NCI-H524 treated with DMSO at 0.1 percent for 48 hours (cell line): ENCODE results near the gene STRN4.
"Not testable (repeated sequence)": the region's sequence is repeated elsewhere in the genome, so short reads cannot be mapped to it uniquely, and the experiment has no call there.

Experiments
- DNase-seq: peaks from one replicate; lab custom pipeline; 2025; lab: John Stamatoyannopoulos, UW

The STRN4 gene

DNA sequence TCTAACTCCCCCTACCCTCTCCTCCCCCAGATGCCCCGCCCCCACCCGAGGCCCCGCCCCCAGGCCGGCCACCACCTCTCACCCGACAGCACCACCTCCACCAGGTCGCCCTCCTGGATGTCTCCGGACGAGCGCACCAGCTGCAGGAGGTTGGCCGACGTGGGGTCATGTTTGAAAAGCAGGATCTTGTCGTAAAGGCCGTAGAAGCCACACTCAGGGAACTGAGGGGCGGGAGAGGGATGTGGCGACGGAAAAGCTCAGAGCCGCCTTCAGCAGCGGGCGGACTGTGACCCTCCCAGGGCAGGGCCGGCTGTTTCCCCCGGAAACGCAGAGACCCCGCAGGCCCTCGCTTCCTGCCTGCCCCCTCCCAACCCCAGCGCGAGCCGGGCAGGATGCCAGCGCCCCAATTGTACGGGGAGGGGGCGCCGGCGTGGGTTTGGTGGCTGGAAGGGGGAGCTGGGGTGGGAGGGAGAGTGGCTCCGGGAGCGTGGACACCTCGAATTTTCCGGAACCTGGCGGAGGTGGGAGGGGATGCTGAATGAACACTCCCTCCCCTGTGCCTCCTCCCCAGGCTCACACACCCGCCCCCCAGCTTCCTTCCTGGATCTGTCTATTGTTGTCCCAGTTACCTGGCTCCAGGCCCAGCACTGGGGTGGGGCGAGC is 32.3 kb downstream of the STRN4 start:
- DNase-seq: no peak

DNA sequence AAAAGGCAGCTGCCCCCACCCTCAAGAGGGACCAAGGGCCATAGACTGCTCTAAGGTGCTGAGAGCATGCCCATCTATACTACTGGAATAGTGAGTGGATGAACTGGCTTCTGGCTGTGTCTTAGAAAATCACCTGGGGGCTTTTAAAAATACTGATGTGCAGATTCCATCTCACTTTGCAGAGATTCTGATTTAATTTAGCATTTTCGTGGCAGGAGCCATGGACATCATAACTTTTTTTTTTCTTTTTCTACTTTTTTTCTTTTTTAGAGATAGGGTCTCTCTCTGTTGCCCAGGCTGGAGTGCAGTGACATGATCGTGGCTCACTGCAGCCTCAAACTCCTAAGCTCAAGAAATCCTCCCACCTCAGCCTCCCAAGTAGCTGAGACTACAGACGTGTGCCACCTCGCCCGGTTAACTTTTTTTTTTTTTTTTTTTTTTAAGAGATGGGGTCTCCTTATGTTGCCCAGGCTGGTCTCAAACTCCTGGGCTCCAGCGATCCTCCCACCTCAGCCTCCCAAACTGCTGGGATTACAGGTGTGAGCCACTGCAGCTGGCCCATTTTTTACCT is 33.4 kb downstream of the STRN4 start:
- not testable (repeated sequence) for DNase-seq

DNA sequence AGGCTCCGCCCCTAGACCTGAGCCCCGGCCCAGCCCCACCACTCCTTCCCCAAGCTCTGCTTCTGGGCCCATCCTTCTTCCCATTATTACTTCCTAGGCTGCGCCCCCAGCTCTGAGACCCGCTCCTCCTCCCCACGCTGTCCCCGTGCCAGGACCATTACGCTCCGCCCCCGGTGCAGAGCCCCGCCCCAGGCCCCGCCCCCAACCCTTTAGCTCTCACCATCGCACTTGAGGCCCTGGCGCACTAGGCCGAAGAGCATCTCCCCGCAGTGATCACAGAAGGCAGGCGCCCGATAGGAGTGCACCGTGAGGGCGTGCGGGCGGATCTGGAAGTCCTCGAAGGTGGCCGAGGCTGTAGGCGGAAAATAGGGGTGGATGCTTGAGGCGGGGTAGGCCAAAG is 35.6 kb downstream of the STRN4 start:
- no peak for DNase-seq

DNA sequence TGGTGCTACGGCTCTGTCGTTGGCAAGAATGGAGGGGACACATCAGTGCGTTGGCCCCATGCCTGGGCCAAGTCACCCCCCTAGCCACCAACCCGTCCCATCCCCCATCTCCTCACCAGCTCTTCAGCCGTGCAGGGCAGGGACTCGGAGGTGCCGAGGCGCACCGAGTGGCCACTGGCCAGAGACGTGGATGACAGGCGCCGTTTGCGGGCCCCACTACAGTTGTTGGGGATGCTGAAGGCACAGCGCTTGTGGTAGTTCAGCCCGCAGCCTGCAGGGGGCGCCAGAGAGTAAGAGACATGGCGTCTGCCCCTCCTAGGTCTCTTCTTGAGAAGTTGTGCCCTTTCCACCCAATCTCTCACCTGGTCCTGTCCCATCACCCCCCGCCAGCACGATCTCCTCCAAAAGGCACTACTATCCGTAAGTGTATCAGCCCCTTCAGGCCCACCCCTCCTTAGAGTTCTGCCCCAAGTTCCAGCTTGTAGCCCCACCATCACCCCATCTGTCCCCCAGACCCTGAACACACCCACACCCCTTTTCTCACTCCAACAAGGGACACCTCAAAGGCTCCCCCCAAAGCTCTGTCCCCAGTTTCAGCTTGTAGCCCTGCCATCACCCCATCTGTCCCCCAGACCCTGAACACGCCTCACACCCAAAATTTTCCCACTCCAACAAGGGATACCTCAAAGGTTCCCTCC is 41.7 kb downstream of the STRN4 start:
- DNase-seq: no peak

DNA sequence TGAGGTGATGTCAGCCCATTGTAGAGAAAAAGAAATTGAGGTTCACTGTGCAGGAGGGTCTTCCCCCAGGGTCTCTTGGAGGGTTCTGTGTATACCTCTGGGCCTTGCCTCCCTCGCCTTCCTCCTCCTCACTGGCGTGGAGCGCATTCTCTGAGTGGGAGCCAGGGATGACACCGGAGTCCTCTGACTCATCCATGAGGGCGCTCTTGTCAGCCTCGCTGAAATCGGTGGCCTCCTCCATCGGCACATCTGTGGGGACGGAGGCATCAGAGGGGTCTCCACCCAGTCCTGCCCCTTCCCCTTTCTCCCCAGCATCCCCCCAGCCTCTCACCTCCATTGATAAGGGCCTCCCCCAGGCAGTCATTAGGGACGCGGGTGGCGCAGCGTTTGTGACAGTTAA is 45.5 kb downstream of the STRN4 start:
- no peak for DNase-seq

DNA sequence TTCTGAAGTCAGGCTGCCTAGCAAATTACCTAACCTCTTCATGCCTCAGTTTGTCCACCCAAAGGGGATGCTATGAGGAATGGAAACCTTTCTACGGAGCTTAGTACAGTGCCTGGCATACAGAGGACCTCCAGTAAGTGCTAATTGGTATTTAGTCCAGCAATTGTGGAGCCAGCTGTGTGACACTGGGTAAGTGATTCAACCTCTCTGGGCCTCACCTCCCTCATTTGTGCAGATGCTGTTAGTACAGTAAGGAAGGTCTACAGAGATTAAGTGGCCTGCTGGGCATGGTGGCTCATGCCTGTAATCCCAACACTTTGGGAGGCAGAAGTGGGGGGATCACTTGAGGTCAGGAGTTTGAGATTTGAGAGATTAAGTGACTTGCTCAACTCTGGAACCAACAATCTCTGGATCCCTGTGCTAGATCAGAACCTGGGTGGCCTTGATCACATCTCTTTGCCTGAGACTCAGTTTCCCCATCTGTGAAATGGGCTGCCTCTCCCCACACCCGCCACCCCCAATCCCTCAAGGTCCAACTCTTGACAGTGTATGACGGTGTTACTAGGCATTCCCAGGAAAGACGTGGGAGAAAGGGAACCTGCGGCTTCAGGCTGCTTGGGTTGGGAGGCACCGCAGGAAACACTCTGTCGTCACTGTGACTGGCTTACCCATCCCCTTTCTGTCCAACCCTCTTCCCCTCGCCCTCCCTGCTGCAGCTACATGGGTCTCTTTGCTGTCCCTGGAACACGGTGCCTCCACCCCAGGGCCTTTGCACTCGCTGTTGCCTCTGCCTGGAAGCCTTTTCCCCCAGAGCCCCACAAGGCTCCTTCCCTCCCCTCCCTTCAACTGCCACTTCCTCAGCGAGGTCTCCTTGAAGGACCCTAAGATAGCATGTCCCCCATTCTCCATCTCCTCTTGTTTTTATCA is 47.6 kb downstream of the STRN4 start:
- DNase-seq: no peak

DNA sequence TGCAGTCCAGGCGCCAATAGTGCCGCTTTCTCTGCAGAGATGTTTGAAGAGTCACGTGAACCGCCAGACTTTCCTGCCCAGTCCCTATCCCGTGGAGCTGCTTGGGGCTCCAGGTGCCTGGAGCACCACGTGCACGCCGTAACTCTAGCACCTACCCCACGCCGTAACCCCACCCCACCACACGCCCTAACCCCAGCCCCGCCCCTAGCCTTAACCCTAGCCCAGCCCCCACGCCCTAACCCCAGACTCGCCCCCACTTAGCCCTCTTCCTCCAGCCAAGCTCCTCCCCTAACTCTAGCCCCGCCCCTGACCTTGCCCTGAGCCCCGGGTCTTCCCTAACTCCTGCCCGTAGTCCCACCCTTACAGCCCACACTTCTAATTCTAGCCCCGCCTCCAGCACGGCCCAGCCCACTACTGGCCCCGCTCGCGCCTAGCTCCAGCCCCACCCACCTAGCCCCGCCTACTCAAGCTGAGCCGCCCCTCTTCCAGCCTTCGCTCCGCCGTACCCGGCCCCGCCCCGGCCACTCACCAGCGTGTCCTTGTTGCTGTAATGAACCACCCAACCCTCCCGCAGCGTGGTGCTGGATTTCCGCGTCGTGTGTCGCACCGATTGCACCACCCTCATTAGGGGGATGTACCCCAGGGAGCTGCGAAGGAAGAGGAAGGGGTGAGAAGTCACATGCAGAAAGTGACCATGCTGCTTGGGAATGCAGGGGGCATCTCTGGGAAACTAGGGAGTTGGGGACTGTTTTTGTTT is 48.9 kb downstream of the STRN4 start:
- DNase-seq: no peak

DNA sequence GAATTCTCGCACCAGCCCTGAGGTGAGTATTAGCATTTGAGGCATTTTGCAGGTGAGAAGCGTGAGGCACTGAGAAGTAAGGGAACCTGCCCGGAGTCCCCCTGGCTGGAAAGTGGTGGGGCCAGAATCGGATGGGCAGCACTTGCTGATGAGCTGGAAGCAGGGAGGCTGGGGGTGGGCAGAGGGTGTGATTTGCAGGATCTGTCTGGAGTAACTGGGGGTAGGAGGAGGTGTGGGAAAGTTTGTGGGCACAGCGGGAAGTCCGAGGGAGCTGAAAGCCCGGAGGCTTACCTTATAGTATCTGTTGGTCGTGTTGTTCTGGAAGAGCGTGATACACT is 49.4 kb downstream of the STRN4 start:
- no peak for DNase-seq

DNA sequence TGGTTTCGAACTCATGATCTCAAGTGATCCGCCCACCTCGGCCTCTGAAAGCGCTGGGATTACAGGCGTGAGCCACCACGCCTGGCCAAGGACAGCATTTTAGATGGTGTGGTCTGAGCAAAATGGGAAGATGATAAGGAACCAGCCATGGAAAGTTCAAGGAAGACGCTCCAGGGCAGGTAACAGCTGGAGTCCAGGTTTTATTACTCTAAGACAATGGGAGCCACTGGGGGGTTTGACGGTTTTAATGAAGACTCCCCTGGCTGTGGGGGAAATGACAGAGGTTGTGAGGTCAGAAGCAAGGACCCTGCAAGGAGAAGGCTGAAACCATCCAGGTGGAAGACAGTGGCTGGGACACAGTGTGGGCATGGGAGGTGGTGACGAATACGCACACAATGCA is 50.2 kb downstream of the STRN4 start:
- DNase-seq: no peak

DNA sequence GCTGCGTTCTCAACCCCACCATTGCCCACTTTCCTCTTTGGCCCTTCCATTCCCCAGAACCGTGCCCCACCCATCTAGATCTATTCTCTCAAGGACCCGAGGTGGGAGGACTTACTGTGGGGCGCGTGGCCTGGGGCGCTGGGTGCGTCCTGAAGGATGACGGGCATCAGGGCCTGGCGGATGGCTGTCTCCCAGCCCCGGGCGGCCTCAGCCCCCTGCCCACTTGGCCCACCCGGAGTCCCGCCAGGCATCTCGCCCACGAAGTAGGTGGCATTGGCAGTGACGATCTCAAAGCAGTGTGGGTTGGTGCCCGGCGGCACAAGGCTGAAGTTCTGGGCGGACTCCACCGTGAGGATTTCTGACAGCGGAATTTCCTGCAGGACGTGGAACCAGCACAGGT is 52.5 kb downstream of the STRN4 start:
- no peak for DNase-seq

DNA sequence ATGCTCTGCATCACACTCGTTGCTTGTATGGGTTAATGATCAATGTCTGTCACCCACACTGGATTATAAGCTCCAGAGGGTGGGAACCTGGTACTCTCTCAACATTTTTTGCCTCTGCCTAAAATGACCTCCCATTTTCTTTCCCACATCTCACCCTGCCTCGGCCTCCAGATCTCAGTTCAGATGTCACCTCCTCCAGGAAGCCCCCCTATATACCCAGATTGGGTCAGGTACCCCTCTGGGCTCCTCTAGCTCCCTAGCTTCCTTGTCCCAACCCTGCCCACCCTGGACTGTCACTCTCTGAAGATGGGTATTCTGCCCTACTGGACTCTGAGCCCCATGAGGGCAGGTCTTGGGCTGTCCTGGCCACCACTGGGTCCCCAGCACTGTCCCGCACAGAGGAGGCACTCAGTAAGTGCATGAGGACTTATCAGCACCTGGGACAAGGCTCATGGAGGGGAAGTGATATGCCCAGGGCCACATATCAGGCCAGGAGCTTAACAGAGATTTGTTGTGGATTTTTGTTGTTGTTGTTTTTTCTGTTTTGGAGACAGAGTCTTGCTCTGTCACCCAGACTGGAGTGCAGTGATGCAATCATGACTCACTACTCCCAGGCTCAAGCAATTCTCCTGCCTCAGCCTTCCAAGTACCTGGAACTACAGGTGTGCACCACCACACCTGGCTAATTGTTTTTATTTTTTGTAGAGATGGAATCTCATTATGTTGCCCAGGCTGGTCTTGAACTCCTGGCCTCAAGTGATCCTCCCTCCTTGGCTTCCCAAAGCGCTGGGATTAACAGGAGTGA is 53.1 kb downstream of the STRN4 start:
- DNase-seq: no peak

DNA sequence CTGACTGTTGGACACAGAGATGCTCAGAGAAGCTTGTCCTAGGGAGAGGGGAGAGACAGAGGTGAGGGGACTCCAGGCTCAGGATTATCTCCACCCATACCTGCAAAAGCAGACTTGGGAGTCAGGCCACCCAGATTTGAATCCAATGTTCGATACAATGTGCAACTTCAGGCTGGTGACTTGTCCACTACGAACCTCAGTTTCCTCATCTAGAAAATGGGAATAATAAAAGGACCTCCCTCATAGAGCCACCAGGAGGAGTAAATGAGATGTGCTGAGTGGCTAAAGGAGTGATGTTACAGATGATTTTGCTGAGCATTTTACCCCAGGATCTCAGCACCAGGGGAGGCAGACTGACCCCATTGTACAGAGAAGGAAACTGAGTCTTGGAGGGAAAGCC is 54.3 kb downstream of the STRN4 start:
- no peak for DNase-seq

DNA sequence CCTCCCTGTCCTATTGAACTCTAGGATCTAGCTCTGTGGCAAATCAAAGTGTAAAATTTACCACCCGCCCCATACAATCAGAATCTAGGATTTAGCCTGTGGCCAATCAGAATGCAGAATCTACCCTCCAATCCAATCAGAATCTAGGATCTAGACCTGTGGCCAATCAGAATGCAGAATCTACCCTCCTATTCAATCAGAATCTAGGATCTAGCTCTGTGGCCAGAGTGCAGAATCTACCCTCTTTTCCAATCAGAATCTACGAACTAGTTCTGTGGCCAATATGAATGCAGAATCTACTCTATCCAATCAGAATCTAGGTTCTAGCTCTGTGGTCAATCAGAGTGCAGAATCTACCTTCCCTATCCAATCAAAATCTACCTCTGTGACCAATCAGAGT is 55.1 kb downstream of the STRN4 start:
- no peak for DNase-seq

DNA sequence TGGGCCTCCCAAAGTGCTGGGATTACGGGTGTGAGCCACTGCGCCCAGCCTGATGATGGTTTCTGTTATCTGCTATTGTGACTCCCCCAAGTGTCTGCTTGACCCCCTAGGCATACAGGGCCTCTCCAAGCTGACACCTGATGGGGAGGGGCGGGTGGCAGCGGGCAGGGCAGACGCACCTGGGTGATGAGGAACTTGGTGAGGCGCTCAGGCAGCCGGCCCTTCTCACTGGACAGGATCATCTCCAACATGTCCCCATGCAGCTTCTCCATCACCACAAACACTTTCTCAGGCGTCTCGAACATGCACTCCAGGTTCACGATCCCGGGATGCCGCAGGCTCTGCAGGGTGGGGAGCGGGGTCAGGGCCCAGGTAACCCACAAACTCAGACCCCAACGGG is 56.9 kb downstream of the STRN4 start:
- DNase-seq: no peak

DNA sequence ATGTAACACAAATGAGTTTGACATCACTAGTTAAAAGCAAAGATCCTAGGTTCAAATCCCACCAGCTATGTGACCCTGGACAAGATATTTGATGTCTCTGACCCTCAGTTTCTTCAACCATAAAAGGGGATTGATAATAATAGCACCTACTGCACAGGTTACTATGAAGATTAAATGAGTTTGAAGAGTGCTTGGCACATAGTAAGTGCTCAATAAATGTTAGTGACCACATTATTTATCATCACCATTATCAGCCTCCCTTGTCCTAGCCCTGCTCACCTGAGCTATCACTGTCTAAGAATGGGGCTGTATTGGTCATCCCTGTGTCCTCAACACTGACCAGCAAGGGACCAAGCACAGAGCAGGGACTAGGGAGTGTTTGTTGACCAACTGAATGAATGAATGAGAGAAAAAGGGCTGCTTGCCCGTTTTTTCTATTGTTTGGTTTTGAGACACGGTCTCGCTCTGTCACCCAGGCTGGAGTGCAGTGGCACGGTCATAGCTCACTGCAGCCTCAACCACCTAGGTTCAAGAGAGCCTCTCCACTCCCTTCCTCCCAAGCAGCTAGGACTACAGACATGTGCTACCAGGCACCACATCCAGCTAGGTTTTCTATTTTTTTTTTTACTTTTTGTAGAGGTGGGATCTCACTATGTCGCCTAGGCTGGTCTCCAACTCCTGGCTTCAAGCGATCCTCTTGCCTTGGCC is 58.7 kb downstream of the STRN4 start:
- no peak for DNase-seq

DNA sequence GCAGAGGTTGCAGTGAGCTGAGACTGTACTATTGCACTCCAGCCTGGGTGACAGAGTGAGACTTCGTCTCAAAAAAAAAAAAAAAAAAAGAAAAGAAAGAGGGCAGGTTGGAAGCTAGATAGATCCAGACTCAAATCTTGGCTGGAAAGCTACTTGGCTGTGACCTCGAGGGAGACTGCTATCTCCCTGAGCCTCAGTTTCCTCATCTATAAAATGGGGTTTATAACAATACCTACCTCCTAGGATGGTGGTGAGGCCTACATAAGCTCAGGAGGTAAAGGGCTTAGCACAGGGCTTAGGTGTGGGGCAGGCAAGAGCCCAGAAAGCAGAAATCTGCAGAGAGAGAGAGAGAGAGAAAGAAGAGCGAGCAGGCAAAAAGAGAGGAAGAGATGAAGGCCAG is 61.1 kb downstream of the STRN4 start:
- no peak for DNase-seq

DNA sequence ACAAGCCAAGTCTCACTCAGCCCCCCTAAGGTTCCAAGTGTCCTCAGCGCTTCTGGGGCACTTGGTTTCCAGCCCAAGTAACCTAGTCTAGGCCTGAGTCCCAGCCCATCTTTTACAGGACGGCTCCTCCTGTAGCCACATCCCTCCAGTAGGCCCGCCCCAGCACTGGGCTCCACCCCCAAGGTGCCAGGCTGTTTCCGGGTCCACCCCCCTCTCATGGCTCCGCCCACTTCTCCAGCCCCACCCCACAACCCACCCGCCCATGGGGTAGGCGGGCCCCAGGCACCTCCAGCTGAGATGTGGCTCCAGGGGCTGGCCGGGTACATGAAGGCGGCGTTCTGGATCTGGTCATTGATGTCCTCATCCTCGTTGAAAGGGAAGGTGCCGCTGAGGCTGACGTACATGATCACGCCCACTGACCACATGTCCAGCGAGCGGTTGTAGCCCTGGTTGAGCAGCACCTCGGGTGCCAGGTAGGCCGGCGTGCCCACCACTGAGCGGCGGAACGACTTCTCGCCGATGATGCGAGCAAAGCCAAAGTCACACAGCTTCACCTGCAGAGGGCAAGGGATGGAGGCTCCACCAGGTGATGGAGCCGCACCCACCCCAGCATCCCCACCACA is 68.0 kb downstream of the STRN4 start:
- no peak for DNase-seq

DNA sequence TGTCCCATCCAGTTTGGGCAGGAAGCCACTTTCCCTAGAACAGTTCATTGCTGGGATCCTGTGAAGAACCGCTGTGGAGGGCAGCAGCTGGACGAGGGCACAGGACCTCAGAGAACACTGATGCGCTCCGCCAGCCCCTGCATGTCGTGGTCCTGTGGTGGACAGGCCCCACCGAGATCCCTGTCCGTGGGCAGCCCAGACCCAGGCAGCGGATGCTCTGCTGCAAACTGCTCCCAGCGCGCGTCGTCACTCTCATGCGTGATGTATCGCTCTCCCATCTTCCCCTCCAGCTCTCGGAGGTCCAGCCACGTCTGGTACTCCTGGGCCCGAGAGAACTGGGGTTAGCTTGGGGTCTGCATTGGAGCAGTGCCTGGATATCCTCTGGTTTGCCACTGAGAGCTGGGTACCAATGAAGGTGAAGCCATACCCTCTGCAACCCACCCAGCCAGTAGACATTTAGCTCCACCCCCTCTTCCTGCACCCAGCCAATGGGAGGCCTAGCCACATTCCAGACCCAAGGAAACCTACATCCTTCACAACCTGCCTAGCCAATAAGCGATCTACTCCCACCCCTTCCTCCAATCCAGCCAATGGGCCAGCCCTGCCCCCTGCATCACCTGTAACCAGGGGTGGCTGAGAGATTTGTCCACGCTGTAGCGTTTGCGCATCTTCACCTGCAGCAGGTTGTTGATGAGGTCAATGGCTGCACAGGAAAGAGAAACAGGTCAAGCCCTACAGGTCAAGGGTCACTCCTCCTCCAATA is 71.7 kb downstream of the STRN4 start:
- DNase-seq: no peak

DNA sequence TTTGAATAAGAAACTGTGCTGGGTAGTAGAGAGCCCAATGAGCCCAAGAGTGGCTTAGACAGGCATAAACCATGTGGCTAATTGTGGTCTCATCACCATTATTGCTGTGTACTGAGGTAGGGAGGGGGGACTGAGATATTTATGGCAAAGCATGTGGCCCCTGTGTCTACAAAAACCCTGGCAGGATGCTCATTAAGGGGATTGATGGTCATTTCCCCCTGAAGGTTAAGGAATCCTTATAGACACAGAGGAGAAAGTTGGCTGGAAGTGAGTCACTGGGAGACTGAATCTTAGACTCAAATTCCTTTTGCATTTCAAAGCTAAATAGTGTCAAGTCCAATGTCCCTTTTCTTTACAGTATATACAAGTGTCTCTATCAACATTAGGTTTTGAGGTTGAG is 75.4 kb downstream of the STRN4 start:
- DNase-seq: no peak
